Epithelial cell of esophagus (primary cell): ENCODE measurements around the gene MACF1.
"Not testable (repeated sequence)": the region's sequence is repeated elsewhere in the genome, so short reads cannot be mapped to it uniquely, and the experiment has no call there.

ENCODE experiments used
- DNase-seq: peaks from one replicate; pipeline ENCODE4 v3.0.0; 2010; ENCODE audit warnings: low read depth
- H3K4me3 ChIP-seq: 2 replicates; pipeline ENCODE4 v1.5.1; 2011; ENCODE audit warnings: mild to moderate bottlenecking, low read length, control low read depth
- TF ChIP-seq, protein P1 (sequence below): IDR thresholded peaks from 2 replicates; pipeline ENCODE4 v1.5.1; 2011; ENCODE audit warnings: low read depth, mild to moderate bottlenecking, low read length, control low read depth, inconsistent platforms; ENCODE audit not compliant: insufficient read depth; ENCODE audit errors: missing control alignments

The MACF1 gene

DNA sequence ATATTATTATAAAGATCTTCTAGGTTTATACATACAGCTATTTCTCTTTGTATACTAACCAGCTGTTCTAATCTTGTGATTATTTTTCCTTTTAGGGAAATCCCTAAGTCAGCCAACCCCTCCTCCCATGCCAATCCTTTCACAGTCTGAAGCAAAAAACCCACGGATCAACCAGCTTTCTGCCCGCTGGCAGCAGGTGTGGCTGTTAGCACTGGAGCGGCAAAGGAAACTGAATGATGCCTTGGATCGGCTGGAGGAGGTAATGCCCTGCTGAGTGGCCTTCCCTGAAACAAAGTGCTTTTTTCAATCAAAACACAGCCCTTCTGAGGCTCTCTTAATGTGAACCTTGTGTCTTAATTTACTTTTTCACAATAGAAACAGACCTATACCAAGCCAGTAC, 254.5 kb downstream of the MACF1 start:
- no peak for DNase-seq
- TF ChIP-seq, protein P1, sequence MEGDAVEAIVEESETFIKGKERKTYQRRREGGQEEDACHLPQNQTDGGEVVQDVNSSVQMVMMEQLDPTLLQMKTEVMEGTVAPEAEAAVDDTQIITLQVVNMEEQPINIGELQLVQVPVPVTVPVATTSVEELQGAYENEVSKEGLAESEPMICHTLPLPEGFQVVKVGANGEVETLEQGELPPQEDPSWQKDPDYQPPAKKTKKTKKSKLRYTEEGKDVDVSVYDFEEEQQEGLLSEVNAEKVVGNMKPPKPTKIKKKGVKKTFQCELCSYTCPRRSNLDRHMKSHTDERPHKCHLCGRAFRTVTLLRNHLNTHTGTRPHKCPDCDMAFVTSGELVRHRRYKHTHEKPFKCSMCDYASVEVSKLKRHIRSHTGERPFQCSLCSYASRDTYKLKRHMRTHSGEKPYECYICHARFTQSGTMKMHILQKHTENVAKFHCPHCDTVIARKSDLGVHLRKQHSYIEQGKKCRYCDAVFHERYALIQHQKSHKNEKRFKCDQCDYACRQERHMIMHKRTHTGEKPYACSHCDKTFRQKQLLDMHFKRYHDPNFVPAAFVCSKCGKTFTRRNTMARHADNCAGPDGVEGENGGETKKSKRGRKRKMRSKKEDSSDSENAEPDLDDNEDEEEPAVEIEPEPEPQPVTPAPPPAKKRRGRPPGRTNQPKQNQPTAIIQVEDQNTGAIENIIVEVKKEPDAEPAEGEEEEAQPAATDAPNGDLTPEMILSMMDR: no peak
- no peak overlapping the region for H3K4me3 ChIP-seq

DNA sequence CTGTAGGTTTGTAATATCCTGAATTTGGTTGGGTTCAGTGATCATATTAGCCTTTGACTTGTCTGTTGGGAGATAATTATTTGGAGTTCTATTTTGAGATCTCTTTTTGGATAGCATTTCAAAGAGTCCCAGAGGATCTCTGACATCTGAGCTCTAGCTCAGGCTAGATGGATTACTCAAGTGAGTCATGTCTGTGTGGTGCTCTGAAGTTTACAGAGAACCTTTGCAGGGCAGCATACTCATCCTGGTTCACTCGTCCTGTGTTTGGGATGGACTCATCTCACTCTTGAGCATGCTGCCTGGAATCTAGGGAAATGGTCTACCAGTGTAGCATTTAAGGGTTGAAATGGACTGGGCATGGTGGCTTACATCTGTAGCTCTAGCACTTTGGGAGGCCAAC, 257.6 kb downstream of the MACF1 start:
- no peak overlapping the region for H3K4me3 ChIP-seq
- TF ChIP-seq, protein P1: no peak
- no peak for DNase-seq

DNA sequence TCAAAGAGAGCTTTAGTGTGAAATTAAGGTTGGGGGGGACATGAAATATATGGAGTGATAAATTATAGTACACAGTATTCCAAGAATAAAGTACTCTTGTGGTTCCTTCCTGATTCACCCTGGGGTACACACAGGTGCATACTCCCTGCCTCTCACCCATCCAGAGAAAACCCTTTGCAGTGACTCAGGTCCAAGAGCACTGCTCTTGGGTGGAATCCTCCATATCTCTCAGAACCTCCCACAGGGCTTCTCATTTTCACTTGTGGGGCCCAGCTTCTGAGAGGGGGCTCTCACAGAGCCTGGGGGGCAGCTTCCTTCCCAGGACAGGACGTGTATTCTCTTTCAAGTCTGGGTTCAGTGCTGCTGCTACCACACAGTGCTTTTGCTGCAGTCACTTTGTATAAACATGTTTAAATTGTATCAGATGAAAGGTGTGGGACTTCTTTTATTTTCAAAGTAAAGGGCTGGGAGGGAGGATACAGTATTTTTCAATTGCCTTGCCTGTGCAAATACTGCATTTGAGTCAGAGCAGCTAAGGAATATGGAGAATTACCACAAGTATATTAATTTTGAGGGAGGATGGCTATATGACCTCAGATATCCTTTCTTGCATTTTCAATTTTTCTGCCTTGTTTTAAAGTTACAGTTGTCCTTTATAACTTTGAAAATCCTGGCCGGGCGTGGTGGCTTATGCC, 262.1 kb downstream of the MACF1 start:
- H3K4me3 ChIP-seq: no peak overlapping the region
- TF ChIP-seq, protein P1: no peak
- DNase-seq: no peak

DNA sequence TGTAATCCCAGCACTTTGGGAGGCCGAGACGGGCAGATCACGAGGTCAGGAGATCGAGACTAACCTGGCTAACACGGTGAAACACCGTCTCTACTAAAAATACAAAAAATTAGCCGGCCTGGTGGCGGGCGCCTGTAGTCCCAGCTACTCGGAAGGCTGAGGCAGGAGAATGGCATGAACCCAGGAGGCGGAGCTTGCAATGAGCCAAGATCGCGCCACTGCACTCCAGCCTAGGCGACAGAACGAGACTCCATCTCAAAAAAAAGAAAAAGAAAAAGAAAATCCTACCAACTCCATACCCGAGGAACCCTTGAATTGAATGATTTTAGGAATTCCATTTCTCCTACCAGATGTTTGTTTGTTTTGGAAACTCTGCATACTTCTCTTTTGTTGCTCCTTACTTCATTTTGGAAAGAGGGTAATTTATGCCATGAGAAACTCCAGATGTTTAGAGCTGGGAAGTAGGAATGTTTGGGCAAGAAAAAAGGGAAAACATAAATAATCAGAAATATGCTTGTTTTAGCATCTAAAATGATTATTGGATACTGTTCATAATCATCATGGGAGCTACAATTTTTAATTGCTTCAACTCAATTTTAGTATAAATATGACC, 262.7 kb downstream of the MACF1 start:
- H3K4me3 ChIP-seq, DNase-seq: not testable (repeated sequence)

- H3K4me3 ChIP-seq: no peak overlapping the region
- no peak for DNase-seq
- TF ChIP-seq, protein P1: no peak
Measured at GRCh38 chr1:39469150-39469549, 264.7 kb downstream of the MACF1 start.

DNA sequence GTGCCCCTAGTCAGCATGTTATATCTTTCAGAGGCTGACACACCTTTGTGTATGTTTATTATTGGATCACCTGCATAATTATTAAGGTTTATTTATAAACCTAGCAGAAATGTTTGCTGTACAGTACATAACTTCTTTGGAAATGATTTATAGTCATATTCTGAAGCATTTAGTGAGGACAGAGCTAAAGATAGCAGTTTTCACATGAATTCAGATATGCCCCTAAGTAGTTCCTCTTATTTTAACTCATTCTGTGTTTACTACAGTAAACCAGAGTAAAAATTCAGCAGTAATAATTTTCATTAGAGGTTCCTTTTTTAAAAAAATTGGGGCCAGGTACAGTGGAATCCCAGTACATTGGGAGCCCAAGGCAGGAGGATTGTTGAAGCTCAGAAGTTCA, 265.5 kb downstream of the MACF1 start:
- TF ChIP-seq, protein P1: no peak
- DNase-seq: no peak
- no peak overlapping the region for H3K4me3 ChIP-seq

DNA sequence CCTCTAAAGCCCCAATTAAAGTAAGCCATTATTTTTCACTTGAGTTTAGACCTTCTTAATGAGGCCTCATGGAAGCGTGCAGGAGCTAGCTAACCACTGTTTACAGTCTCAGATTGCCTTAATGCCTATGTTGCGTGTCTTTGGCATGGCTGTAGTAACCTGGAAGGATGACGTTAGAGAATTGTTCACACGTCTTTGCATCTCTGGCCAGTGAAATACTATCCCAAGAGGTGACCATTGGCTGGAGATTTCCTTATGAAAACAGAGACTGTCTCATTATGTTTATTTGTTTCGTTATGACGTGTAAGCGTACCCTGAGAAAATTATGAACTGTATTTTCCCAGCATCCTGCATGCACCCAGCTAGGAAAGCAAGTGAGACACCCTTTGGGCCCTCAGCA, 268.3 kb downstream of the MACF1 start:
- no peak for DNase-seq
- no peak overlapping the region for H3K4me3 ChIP-seq
- TF ChIP-seq, protein P1: no peak
